Measurements from ENCODE around the gene GRIA4. TPM values are rescaled to one million over a fixed set of nuclear protein-coding genes. Genes with fewer than 3 reads are reported as not detected.
"Not testable (repeated sequence)": the region's sequence is repeated elsewhere in the genome, so short reads cannot be mapped to it uniquely, and the experiment has no call there.

The GRIA4 gene
- total RNA-seq, 2 donors from 2014 or later, result not detected

DNA sequence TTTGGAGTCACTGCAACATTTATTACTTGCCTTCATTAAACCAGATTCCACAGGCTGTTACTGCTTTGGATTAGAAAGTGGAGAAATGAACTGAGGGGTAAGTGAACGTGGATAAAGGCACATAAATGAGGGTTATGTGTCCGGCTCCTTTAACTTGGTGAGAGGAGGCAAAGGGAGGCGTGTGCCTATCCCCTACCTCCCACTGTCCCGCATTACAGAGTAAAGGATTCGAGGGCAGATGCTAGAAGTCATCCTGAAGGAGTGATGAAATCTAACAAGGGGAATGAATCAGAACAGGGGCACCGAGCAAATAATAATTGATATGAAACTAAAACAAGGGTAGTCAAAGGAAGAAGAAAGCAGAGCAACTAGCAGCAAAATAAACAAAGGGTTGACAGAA is 147.2 kb downstream of the GRIA4 start:
- ATAC-seq, result no peak
- peaks cover 9% of the 10 kb centered on the region for H3K9me3 Mint-ChIP-seq
- no peak overlapping the region for H3K27ac Mint-ChIP-seq
- H3K4me1 Mint-ChIP-seq (ENCODE audit: low read depth in 2 of 2), result no peaks in the 10 kb centered on the region
- no peak for DNase-seq (ENCODE audit: low spot score)
- no peaks in the 10 kb centered on the region for H3K27me3 Mint-ChIP-seq
- H3K4me3 Mint-ChIP-seq, result no peak overlapping the region
- H3K36me3 Mint-ChIP-seq, result no peaks in the 10 kb centered on the region

DNA sequence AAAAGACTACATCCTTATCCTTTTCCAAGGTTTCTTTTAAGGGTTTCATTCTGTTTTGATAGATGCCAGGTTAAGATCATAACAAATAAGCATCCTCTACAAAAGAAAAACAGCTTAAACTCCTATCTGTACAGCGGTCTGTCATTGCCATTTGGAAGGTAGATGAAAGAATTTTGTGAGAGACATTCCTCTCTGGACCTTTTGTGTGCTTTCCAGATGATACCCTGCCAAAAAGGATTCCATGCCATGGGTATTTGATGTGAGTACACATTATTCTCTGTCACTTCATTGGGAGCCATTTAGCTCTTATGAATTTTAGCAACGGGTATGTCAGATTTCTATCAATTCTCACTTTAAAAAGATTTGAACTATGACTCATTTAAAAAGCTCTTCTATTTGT is 153.7 kb downstream of the GRIA4 start:
- no peak for ATAC-seq
- no peak overlapping the region for H3K4me3 Mint-ChIP-seq
- no peaks in the 10 kb centered on the region for H3K36me3 Mint-ChIP-seq
- no peaks in the 10 kb centered on the region for H3K27me3 Mint-ChIP-seq
- H3K27ac Mint-ChIP-seq, result no peak overlapping the region
- peaks cover 13% of the 10 kb centered on the region for H3K9me3 Mint-ChIP-seq
- DNase-seq (ENCODE audit: low spot score), result no peak
- H3K4me1 Mint-ChIP-seq (ENCODE audit: low read depth in 2 of 2), result no peaks in the 10 kb centered on the region

DNA sequence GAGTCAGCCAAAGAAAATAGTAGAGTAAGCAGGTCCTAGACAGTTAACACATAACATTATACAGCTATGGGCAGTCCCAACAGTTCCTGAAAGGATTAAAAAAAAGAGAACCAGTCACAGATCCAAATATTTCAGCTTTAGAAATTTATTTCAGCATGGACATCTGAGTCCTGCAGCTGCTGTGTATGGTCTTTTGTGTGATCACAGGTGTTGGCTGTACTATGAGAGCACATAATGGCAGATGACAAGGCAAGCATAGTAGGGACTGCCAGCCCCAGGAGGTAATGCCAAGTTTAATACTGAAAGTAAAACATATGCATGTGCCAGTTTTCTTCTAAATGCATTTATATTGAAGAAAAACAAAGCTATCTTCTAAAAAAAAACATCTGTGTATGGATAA is 158.1 kb downstream of the GRIA4 start:
- H3K4me3 Mint-ChIP-seq, result no peak overlapping the region
- H3K27ac Mint-ChIP-seq, result no peak overlapping the region
- H3K4me1 Mint-ChIP-seq (ENCODE audit: low read depth in 2 of 2), result no peaks in the 10 kb centered on the region
- H3K36me3 Mint-ChIP-seq, result no peaks in the 10 kb centered on the region
- H3K27me3 Mint-ChIP-seq, result no peaks in the 10 kb centered on the region
- peaks cover 17% of the 10 kb centered on the region for H3K9me3 Mint-ChIP-seq
- no peak for ATAC-seq
- DNase-seq (ENCODE audit: low spot score), result no peak

DNA sequence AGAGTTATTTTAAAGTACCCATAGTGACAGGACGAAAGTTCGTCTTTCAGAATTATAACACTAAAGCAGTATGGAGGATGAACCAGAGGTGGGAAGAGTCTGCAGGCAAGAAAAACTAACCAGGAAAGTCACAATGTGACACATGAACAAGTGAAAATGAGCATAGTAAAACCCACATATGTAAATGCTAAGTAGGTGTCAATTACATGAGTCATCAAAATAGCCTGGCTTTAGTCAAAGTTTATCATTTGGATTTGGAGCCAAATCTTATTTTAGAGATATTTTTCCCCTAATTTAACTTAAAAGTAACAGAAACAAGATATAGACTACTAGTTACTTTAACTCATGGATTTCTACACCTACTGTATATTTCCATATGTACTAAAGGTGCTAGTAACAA is 159.8 kb downstream of the GRIA4 start:
- Mint-ChIP-seq H3K9me3 (peaks cover 16% of the 10 kb centered on the region), H3K27me3 (no peaks in the 10 kb centered on the region), H3K4me1 (ENCODE audit: low read depth in 2 of 2) (no peaks in the 10 kb centered on the region), H3K27ac (no peak overlapping the region), H3K36me3 (no peaks in the 10 kb centered on the region), H3K4me3 (no peak overlapping the region)
- ATAC-seq (no peak), DNase-seq (ENCODE audit: low spot score) (no peak)

DNA sequence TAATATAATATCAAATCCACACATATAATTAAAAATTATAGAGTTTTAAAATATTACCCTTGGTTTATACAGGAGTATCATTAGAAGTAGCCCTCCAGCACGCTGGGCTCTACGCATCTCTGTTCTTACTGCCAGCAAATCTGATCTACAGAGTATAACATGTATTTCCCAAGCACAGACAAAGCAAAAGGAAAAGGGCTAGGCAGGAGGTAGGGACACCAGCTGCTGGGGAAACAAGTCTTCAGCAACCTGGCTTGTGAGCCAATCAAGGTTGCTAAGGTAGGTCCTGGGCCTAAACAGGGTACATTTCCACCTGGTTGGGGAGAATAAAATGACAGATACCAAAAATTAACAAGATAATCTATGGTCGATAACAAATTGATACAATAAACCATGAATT is 163.6 kb downstream of the GRIA4 start:
- H3K27ac Mint-ChIP-seq; H3K27me3 Mint-ChIP-seq; DNase-seq (ENCODE audit: low spot score); H3K4me1 Mint-ChIP-seq (ENCODE audit: low read depth in 2 of 2); H3K36me3 Mint-ChIP-seq; H3K4me3 Mint-ChIP-seq; ATAC-seq: not testable (repeated sequence)
- peaks cover 18% of the 10 kb centered on the region for H3K9me3 Mint-ChIP-seq

DNA sequence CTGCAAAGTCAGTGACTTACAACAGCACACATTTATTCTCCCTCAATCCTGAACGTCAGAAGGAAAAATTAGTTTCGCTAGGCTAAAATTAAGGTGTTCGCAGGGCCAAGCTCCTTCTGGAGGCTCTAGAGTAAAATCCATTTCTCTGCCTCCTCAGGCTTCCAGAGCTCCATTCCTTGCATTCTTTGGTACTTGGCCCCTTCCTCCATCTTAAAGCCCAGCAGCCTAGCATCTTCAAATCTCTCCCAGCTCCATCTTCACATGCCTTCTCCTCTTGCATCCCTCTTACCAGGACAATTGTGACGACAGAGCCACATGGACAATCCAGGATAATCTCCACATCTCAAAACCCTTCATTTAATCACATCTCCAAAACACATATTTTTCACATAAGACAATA is 165.0 kb downstream of the GRIA4 start:
- peaks cover 12% of the 10 kb centered on the region for H3K9me3 Mint-ChIP-seq
- no peaks in the 10 kb centered on the region for H3K4me1 Mint-ChIP-seq (ENCODE audit: low read depth in 2 of 2)
- ATAC-seq (no peak), DNase-seq (ENCODE audit: low spot score) (no peak)
- H3K27ac Mint-ChIP-seq, result no peak overlapping the region
- no peaks in the 10 kb centered on the region for H3K36me3 Mint-ChIP-seq
- H3K4me3 Mint-ChIP-seq, result no peak overlapping the region
- H3K27me3 Mint-ChIP-seq, result no peaks in the 10 kb centered on the region

DNA sequence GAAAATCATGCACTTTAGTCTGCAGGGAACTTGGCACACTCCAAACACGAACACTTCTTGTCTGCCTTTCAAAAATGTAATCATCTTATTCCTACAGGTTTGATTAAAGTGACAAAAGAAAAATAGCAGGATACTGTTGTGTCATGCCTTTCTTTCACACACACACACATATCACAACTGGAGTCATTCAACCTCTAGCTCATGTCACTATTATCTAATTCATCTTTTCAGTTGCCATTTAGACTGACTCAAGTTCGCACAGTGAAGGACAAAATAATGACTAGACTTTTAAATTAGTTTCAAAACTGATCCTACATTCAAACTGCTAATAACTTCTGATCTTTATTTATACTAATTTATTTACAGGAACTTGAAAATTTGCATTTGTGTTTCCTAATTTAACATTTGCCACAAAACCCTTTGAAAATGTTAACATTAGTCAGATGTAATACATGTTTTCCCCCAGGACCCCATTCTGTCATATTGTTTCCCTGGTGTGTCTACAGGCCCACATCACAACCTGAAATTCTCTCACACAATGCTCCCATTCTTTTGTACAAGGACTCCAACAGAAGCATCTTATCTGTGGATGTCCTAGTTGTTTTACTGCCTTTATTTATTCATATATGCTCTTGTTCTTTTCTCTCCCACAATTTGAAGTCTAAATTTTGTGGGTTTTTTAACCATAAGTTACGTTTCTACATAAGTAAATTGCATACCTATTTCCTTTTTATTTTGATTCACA is 171.1 kb downstream of the GRIA4 start:
- no peaks in the 10 kb centered on the region for H3K4me1 Mint-ChIP-seq (ENCODE audit: low read depth in 2 of 2)
- H3K36me3 Mint-ChIP-seq, result no peaks in the 10 kb centered on the region
- ATAC-seq (no peak), DNase-seq (ENCODE audit: low spot score) (no peak)
- peaks cover 8% of the 10 kb centered on the region for H3K9me3 Mint-ChIP-seq
- H3K4me3 Mint-ChIP-seq, result no peak overlapping the region
- no peaks in the 10 kb centered on the region for H3K27me3 Mint-ChIP-seq
- H3K27ac Mint-ChIP-seq, result no peak overlapping the region

DNA sequence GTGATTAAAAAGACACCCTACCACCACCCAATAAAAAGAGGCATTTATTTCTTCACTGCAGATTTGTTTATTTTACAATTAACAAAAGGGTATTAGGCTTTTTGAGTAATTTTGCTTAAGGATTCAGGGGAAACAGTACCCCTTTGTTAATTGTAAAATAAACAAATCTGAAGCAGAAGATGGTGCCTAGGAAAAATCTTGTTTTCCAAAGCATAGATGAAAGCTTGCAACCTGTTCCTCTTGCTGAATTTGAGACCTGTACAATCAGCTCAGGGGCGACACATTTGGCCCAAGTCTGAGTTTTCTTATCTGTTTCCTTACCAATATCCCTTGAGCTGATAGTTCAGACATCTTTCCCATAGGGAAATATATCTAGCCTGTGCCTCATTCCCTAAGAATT is 171.9 kb downstream of the GRIA4 start:
- no peak overlapping the region for H3K27ac Mint-ChIP-seq

DNA sequence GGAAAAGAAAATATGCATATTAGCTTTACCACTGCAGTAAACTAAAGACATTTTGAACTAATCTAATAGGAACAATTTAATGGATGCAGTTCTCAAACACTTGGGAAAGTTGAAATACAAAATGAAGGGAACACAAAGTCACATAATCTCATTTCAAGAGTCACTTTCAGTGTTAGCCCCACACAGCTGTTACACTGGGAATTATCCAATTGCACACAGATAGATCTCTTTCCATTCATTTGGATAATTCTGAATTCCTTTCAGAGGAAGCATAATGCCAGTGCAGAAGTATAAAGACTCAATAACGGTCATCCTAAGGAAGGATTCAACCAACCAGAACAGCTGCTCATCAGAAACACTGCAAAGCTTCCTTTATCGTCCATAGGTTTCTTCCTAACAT is 173.3 kb downstream of the GRIA4 start:
- DNase-seq (ENCODE audit: low spot score), result no peak
- no peak overlapping the region for H3K27ac Mint-ChIP-seq
- H3K4me1 Mint-ChIP-seq (ENCODE audit: low read depth in 2 of 2), result no peaks in the 10 kb centered on the region
- no peaks in the 10 kb centered on the region for H3K27me3 Mint-ChIP-seq
- no peaks in the 10 kb centered on the region for H3K36me3 Mint-ChIP-seq
- no peak overlapping the region for H3K4me3 Mint-ChIP-seq
- ATAC-seq, result no peak
- peaks cover 5% of the 10 kb centered on the region for H3K9me3 Mint-ChIP-seq

More for the DNA sequence above, 171.9 kb downstream of the GRIA4 start:
- ATAC-seq (no peak), DNase-seq (ENCODE audit: low spot score) (no peak)
- Mint-ChIP-seq H3K9me3 (peaks cover 6% of the 10 kb centered on the region), H3K4me1 (ENCODE audit: low read depth in 2 of 2) (no peaks in the 10 kb centered on the region), H3K27me3 (no peaks in the 10 kb centered on the region), H3K4me3 (no peak overlapping the region), H3K36me3 (no peaks in the 10 kb centered on the region)

DNA sequence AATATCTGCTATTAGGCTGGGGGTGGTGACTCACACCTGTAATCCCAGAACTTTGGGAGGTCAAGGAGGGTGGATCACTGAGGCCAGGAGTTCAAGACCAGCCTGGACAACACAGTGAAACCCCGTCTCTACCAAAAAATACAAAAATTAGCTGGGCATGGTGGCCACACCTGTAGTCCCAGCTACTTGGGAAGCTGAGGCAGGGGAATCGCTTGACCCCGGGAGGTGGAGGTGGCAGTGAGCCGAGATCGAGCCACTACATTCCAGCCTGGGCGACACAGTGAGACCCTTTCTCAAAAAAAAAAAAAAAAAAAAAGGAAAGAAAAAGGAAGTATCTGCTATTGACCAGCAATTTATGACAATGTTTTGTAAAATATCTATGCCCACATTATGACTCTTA is 176.0 kb downstream of the GRIA4 start:
- ATAC-seq; DNase-seq (ENCODE audit: low spot score); H3K4me3 Mint-ChIP-seq; H3K36me3 Mint-ChIP-seq; H3K4me1 Mint-ChIP-seq (ENCODE audit: low read depth in 2 of 2); H3K27ac Mint-ChIP-seq; H3K27me3 Mint-ChIP-seq; H3K9me3 Mint-ChIP-seq: not testable (repeated sequence)

DNA sequence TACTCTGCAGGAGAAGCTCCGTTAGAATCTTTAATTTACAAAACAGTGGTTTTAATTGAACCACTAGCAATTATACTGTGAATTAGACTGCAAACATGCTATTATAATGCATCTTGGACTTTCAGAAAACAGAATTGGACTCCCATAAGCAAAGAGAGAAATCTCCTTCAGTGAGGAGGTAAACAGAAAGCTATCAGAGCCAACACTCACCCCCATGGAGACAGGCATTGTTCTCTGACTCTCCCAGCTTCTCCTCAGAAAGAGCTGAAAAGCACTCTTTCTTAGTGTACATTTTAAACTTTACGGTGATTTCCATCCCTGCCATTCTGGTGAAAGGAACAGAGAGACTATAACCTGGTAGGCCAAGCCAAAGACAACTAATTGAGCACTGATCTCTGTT is 176.9 kb downstream of the GRIA4 start:
- DNase-seq (ENCODE audit: low spot score) (no peak), ATAC-seq (no peak)
- Mint-ChIP-seq H3K4me1 (ENCODE audit: low read depth in 2 of 2) (no peaks in the 10 kb centered on the region), H3K27ac (no peak overlapping the region), H3K27me3 (no peaks in the 10 kb centered on the region), H3K4me3 (no peak overlapping the region), H3K9me3 (no peaks in the 10 kb centered on the region), H3K36me3 (no peaks in the 10 kb centered on the region)

DNA sequence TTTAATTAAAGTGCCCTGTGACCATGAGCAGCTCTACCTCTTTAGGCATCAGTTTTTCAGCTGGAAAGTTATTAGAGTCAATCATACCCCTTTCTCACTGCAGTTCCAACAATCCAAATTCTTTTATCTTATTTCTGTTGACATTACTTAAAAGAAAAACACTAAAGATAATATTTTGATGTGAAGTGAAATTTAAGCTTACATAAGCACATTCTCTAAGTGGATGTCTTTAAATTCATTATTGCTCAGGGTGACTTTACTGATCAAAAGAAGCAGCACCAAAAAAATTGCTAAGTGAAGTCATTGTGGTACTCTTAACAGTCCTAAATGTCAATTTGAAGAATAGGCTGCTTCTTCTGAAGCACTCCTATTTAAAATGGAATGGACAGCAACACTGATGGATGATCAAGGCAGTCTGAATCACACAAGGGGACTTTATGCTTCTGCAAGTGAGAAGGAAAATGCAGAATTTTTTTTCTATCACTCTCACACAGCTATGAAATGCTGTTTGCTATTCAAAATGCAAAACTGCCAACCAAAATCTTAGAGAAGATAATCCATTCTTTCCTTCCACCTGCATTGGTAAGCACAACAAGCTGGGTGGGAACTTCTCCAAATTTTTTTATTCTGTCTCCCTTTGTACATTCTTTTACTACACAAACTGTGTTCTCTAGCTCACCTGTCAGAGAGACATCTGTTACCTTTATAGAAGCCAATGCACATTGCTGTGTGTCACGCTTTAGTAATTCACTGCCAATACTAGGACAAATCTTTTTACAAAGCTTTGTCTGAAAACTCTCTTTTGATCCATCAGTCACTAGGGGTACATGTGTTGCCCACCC is 179.9 kb downstream of the GRIA4 start:
- no peaks in the 10 kb centered on the region for H3K9me3 Mint-ChIP-seq
- H3K27me3 Mint-ChIP-seq, result no peaks in the 10 kb centered on the region
- no peaks in the 10 kb centered on the region for H3K36me3 Mint-ChIP-seq
- no peak for ATAC-seq
- DNase-seq (ENCODE audit: low spot score), result no peak
- H3K4me3 Mint-ChIP-seq, result no peak overlapping the region
- H3K4me1 Mint-ChIP-seq (ENCODE audit: low read depth in 2 of 2), result no peaks in the 10 kb centered on the region
- no peak overlapping the region for H3K27ac Mint-ChIP-seq

DNA sequence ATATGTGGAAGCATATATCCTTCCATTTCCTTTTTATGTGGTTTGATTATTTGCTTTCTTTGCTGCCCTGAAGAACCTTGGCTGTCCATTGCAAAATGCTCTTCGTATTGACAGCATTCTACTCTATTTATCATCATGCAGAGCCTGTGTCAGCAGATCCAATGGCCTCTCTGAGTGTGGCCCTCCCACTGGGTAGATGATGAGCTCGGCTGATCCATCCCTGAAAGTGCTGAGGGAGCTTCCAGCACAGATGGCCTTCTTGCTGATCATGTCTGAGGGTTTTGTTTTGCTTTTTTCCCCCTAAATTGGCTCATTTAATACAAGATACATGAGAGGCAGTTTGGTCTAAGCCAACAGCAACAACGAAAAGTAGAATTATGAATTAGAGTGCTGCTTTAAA is 181.0 kb downstream of the GRIA4 start:
- H3K27ac Mint-ChIP-seq, result no peak overlapping the region
- H3K27me3 Mint-ChIP-seq, result no peaks in the 10 kb centered on the region
- no peak for ATAC-seq
- H3K4me3 Mint-ChIP-seq, result no peak overlapping the region
- no peak for DNase-seq (ENCODE audit: low spot score)
- H3K4me1 Mint-ChIP-seq (ENCODE audit: low read depth in 2 of 2), result no peaks in the 10 kb centered on the region
- no peaks in the 10 kb centered on the region for H3K36me3 Mint-ChIP-seq
- no peaks in the 10 kb centered on the region for H3K9me3 Mint-ChIP-seq

DNA sequence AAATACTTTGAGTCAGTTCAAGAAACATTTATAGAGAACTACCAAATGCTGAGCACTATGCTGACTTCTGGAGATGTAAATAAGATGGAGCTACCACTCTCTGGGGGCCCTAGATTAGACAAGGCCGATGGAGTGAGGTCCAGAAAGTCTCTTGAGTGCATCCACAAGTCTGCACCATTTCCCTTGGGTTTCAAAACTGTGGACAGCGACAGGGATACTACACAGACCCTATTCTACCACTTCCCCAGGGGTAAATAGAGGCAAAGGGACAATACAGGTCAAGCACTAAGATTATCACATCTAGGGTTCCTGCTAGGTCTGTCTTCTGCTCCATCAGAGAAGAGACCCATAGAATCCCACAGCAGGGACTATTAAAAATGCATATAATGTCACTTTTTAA is 183.2 kb downstream of the GRIA4 start:
- no peak overlapping the region for H3K4me3 Mint-ChIP-seq
- ATAC-seq, result no peak
- no peaks in the 10 kb centered on the region for H3K4me1 Mint-ChIP-seq (ENCODE audit: low read depth in 2 of 2)
- no peaks in the 10 kb centered on the region for H3K27me3 Mint-ChIP-seq
- no peak overlapping the region for H3K27ac Mint-ChIP-seq
- no peaks in the 10 kb centered on the region for H3K36me3 Mint-ChIP-seq
- no peaks in the 10 kb centered on the region for H3K9me3 Mint-ChIP-seq
- no peak for DNase-seq (ENCODE audit: low spot score)

Data from natural killer cell treated with Interleukin-12 subunit alpha and Interleukin-12 subunit beta and Interleukin-15 and Interleukin-18, amount 100 ng/mL, for 72 hours (primary cell).